HG03342 (cell line): Measurements from ENCODE around the gene CEMIP.

Experiments
- ATAC-seq: cut with Tn5 transposase; IDR thresholded peaks from one replicate; pipeline ENCODE4 v1.9.1; 2021; ENCODE audit warnings: mild to moderate bottlenecking, moderate library complexity; ENCODE audit not compliant: unreplicated experiment

CEMIP gene

GRCh38 chr15:80783260-80783659, 4.1 kb downstream of the CEMIP start:
- no peak for ATAC-seq

DNA sequence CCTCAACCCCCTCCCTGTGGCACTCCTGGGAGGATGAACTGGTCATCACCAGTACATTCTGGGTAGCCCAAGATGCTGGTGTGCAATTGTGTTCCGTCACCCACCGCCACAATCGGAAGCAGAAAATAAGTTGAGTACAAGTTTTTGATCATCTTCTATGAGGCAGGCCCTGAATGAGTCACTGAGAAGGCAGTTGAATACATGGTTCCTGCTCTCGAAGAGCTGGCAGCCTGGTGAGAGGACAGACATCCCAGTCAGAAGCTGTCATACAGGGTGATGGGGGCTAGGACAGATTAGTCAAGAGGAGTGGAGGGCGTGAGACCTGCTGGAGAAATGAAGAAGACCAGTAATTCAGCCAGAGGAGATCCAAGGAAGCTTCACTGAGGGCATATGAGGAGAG, 6.2 kb downstream of the CEMIP start:
- ATAC-seq = no peak

- ATAC-seq = no peak
Measured at GRCh38 chr15:80785811-80786354, 6.7 kb downstream of the CEMIP start.

GRCh38 chr15:80787316-80787715, 8.1 kb downstream of the CEMIP start:
- no peak for ATAC-seq

DNA sequence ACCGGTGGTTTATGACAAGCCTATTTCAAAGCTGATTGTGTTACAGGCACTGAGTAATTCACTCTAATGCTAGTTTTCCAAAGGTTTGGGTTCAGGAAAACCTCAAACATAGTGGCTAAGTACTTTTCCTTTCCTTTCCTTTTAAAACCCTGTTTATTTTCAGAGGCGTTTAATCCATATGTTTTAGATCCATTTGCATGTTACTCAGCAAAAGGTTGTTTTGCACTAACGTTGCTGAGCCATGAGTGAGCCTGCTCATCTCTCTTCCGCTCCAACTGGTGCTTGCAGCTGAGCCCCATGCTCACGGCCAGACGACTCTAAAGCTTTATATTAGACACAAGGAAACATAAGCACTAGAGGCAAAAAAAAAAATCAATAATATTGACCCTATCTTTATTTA, 9.4 kb downstream of the CEMIP start:
- no peak for ATAC-seq

GRCh38 chr15:80789296-80789695, 10.1 kb downstream of the CEMIP start:
- no peak for ATAC-seq

DNA sequence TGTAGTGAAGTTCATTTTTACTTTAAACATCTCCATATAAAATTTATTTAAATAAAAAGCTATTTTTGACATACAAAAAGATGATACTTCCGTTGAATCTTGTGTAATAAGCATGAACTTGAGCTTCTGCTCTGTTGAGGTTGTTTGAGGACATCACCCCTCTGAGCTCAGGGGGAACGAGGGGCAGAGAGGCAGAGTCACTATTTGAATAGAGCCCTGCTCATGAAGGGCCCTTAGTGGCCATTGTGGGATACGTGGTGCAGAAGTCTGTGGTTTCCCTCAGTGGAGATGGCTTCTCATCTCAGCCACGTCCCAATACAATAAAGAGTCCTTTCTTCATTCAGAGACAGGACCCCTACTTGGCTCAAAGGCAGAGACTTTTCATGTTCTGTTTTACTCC, 10.6 kb downstream of the CEMIP start:
- ATAC-seq = no peak

DNA sequence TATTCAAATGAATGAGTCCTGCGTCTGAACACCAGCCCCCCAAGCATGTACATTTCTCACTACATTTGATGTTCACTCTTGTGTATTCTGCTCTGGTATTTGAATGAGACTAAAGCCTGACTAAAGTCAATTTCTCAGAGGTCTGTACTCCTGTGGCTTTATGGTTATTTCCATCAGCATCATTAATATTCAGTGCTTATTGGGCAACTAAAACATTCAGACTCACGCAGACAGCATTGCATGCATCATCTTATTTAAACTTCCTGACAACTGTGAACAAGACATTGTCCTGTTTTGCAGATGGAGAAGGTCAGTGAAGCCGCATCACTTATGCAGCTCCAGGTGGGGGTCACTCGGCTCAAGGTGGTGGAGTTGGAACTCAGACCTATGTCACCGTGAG, 11.1 kb downstream of the CEMIP start:
- no peak for ATAC-seq

DNA sequence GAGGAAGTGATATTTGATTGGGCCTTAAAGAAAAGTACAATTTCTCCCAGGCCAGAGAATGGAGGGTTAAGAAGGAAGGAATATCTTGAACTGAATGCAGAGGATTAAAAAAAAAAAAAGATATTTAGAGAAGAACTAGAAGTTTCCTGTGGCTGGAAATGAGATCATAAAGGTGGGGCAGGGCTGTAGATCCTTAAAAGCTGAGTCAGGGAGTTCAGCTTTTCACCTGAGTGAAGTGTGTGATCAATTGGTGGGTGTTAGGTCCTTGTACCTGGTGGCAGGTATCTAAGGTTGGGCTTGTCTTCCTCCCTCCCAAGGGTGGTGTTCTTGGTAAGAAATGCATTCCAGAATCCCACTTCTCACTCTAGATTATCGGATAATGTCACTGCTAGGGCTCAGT, 11.8 kb downstream of the CEMIP start:
- no peak for ATAC-seq

GRCh38 chr15:80796407-80796806, 17.2 kb downstream of the CEMIP start:
- no peak for ATAC-seq

- no peak for ATAC-seq
Measured at GRCh38 chr15:80798911-80799310, 19.7 kb downstream of the CEMIP start.

DNA sequence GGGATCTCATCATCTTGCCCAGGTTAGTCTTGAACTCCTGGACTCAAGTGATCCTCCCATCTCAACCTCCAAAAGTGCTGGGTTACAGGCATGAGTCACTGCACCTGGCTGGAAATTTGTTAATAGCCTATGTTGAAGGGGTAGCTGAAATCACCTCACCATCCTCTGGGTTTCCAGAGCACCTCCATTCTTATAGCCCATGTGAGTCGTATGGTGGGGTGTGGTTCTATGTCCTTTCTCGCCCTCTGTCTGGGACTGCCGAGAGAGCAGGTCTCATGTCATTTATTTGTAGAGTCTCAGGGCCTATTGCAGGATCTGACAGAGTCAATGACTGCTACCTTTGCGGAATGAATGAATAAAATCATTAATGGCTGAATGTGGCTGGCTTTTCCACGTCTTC, 20.9 kb downstream of the CEMIP start:
- no peak for ATAC-seq

DNA sequence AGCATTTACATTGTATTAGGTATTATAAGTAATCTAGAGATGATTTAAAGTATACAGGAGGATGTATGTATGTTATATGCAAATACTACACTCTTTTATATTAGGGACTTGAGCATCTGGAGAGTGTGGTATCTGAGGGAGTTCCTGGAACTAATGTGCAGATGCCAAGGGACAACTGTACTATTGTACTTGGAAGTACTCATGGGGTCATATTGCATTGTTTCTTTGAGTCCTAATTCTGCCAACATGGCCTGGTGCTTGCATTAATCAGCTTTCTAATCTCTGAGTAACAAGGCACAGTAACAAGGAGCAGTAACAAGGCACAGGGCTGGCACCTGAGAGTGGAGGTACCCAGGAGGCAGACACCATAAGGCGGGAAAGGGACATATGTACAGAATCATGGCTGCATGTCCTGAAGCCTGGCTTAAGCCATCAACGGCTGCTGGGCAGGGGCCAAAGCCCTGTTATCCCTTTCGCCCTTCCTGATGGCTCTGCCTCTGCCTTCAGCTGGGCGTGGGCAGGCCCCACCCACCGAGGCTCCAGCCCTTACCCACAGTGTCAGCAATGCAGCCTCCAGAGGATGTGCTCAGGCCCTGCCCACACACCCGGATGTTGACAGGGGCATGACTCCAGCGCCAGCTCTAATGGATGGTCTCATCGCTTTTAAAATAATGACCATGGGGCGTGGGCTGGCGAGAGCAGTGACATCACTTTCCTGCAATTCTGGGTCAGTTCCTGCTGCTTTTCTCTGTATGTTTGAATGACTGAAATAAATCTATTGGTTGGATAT, 22.9 kb downstream of the CEMIP start:
- no peak for ATAC-seq

- ATAC-seq = no peak
Measured at GRCh38 chr15:80803580-80804525, 24.7 kb downstream of the CEMIP start.

DNA sequence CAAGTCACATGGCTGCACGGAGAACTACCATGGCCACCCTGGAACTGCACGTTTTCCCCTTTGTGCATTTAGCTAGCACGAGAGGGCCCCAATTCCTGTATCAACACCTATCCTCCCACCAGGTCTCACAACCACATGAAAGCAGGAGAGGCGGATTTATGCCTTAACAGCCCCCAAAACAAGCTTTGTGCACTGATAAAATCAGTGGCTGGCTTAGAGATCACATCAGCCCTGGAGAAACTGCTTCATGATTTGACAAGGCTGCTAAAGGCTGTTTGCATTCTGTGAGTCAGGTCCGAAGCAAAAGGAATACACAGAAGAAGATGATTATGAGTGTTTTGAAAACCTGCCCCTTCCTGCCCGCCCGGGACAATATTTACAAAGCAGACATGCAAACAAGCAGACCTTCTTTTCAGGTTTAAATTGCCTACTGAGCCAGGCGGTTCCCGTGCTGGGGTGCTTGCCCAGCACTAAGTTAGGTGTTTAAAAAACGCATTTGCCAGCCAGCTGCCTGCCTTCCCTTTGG, 25.9 kb downstream of the CEMIP start:
- no peak for ATAC-seq

GRCh38 chr15:80811781-80812315, 32.7 kb downstream of the CEMIP start:
- ATAC-seq = no peak

GRCh38 chr15:80815106-80815505, 35.9 kb downstream of the CEMIP start:
- no peak for ATAC-seq

GRCh38 chr15:80816049-80816653, 37.0 kb downstream of the CEMIP start:
- ATAC-seq = no peak

GRCh38 chr15:80816936-80817335, 37.8 kb downstream of the CEMIP start:
- no peak for ATAC-seq

GRCh38 chr15:80817901-80818300, 38.7 kb downstream of the CEMIP start:
- no peak for ATAC-seq

DNA sequence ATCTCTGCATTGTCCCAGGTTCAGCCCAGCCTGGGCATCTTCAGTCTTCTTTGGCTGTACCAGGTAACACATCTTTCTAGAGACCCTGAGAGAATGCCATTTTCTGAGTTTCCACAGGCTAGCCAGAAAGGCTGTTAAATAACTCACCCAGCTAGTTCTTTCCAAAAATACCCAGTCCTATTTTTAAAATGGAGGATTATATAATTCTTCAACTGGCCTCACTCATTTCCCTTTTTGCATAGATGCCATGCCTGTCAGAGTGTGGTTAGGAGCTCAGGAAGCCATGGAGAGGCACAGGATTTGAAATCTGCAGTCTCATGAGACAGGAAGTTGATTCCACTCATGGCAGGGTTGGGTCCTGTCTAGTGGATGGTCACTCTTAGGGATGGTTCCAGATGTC, 39.8 kb downstream of the CEMIP start:
- no peak for ATAC-seq
